HG02642 (cell line): ENCODE results near the gene MRPL21.

Source experiments
- ATAC-seq: cut with Tn5 transposase; IDR thresholded peaks from one replicate; pipeline ENCODE4 v1.9.1; 2021; ENCODE audit warnings: mild to moderate bottlenecking; ENCODE audit not compliant: unreplicated experiment, poor library complexity

MRPL21 gene

DNA sequence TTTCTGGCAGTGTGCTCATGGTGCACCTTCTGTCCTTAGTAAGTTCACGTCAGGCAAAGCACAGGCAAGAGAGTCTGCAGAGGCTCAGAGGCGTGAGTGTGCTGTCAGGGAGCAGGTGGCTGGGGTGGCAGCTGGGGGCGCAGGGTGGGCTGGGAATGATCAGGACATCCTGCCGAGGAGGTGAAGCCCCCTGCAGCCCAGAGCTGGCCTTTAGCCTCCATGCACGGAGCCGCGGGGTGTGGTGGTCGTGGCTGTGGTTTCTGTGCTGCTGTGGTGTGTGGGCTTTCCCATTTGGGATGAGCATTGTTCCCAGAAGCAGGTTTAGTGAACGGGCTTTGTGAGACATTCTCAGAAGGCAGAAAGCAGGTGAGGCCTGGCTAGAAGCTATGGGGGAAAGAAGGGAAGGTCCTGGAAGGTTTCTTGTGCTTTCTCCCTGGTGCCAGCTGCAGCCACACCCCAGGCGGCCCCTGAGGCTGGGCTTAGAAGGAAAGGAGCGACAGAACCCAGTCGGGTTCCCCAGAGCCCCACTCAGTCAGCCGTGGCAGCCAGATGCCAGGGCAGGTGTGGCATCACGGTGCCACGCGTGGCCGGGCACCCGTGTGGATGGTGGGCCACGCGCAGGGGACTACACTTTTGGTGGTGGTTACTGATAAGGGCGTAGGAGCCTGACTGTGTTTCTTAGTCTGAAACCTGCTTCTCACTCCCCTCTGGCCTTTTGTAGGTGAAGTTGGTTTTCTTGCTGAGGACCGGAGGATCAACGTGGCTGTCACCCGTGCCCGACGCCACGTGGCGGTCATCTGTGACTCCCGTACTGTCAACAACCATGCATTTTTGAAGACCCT, 32.1 kb upstream of the MRPL21 start:
- no peak for ATAC-seq

DNA sequence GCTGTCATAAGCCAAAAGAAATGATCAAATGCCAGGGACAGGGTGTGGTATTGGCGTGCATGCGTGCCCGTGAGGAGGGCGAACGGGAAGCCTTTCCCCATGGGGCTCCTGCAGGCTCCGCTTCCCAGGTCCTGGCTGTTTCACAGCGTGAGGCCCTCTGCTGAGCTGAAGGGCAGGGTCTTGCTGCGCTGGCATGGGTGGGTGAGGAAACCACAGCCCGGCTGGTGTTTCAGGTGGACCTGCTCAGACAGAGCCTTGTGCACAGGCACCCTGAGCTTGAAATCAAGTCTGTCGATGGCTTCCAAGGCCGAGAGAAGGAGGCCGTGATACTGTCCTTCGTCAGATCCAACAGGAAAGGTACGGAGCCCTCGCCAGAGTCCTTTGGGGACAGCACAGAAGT, 31.4 kb upstream of the MRPL21 start:
- ATAC-seq: no peak

DNA sequence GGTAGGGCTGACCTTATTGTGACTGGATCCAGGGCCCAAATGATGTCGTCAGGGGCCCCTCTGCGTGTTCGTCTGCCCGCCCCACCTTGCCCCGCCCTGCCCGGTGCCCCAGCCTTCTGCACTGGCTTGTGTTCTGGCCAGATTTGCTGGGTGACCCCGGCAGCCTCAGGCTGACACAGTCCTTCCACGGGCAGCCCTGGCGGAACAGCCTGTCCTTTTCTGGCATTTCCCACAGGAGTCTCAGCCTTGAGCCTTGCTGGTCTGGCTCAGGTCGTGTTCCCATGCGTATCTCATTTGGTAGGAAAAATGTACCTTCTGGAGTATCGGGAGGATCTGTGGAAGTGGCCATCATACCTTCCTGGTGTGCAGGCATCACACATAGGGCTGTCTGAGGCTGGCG, 31.0 kb upstream of the MRPL21 start:
- no peak for ATAC-seq

DNA sequence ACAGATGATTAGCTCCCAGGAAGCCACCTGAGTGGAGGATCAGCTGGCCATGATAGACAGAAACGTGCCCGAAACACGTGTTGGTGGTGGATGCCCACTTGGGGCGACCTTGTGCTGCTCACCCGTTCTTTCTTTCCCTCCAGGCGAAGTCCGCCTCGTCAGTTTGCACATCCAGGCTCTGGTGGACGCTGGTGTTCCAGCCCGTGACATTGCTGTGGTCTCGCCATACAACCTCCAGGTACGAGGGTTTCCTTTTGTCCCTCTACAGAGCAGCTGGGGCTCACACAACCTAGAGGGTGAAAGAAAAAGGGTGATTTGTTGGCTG, 30.7 kb upstream of the MRPL21 start:
- no peak for ATAC-seq

DNA sequence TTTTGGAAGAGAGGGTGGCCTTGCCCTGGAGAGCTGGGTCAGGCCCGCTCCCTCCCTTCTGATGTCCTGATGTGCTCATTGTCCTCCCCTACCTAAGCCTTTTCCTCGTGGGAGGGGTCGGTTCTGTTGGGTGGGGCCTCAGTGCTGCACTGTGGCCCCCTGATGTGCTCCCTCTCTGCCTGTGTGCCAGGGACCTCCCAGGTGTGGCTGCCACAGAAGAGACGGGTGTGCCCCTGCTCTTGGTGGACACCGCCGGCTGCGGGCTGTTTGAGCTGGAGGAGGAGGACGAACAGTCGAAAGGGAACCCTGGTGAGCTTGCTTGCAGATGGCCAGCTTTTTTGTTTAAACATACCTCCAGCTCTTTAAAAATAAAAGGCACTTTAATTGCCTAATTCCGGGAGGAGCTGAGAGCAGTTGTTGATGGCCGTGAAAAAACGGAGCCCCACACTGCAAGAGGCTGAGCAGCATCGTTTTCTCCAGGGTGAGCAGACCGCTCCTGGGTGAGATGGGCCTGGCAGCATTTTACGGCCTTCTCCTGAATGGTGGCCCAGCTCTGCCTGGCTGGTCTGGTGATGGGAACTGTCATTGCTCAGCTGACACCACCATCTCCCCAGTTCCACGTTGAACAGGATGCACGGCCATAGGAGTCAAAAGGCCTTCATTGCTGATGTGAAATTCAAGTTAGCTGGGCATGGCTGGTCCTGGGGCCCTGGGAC, 30.1 kb upstream of the MRPL21 start:
- no peak for ATAC-seq

DNA sequence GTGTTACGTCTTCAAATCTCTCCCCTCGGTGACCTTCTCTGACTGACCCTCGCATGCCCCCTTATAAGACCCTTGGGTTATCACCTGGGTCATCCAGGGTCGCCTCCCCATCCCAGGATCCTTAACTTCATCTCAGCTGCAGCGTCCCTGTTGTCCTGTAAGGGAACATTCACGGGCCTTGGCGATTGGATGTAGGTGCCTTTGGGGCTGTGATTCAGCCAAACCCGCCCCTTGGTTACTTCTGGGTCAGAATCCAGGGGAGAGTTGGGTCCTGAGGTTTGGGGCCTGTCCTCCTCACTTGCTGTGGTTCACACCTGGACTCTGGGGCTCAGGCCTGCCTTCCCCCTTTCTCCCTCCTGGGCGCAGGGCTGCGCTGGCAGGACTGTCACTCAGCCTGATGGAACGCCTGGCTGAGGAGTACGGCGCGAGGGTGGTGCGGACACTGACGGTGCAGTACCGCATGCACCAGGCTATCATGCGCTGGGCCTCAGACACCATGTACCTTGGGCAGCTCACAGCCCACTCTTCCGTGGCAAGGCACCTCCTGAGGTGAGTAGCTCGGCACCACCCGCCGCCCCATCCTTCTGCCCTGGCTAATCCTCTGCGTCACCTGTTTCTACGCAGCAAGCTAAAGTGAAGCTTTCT, 29.4 kb upstream of the MRPL21 start:
- no peak for ATAC-seq

DNA sequence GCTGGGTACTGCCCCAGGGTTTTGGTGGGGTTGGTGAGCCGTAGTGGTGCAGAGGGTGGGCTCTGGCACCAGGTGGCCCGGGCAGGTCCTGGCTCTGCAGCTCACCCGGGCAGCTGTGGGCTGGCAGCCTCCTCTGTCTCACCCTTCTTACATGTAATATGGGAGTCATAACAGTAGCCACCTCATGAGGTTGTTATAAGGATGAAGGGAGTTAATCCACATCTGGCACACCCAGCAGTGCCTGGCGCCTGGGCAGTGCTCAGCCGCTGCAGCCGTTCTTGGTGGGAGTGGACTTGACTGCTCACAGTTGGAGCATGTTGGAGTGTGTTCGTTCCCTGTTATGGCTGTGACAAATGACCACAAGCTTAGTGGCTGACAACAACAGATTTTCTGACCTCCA, 28.7 kb upstream of the MRPL21 start:
- ATAC-seq: no peak

DNA sequence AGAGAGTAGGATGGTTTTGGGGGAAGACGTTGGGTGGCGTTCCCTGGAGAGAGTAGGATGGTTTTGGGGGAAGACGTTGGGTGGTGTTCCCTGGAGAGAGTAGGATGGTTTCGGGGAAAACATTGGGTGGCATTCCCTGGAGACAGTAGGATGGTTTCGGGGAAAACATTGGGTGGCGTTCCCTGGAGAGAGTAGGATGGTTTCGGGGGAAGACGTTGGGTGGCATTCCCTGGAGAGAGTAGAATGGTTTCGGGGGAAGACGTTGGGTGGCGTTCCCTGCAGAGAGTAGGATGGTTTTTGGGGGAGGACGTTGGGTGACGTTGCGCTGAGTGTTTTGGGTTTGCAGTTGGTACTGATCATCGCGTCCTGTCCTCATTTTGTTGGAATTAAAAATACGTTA, 28.3 kb upstream of the MRPL21 start:
- ATAC-seq: no peak

DNA sequence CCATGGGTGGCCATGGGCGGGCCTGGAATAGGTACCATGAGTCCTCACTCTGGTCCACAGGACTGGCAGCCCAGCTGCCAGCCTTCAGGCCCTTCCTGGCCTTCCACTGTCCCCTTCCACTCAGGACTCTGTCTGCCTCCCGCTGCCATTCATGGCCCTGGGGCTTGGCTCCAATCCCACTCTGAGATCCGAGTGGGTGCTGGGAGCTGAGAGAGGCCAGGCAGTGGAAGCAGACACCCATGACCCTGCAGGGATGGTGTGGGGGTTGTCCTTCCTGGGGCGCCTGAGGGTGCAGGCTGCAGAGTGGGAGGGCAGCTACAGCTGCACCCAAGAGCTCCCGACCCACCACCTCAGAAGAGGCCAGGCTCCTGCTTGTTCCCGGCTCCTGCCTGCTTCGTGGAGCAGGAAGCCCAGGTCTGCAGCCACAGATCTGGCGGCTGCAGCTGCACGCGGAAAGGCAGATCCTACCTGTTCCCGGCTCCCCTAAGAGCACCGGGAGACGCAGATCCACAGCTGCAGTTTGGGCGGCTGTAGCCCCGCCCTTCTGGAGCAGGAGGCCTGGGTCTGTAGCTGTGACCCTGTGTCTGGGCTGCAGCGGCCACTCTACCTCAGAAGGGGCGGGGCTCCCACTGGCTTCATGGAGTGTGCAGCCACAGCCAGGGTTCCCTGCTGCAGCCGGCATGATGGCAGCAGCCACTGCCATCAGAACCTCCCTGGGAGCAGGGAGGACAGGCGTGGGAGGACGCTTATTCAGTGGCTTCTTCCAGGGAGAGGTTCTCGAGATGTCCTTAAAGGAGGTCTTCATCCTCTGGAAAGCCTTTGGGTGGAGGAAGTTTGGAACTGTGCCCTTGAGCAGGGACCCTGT, 27.6 kb upstream of the MRPL21 start:
- ATAC-seq: no peak

DNA sequence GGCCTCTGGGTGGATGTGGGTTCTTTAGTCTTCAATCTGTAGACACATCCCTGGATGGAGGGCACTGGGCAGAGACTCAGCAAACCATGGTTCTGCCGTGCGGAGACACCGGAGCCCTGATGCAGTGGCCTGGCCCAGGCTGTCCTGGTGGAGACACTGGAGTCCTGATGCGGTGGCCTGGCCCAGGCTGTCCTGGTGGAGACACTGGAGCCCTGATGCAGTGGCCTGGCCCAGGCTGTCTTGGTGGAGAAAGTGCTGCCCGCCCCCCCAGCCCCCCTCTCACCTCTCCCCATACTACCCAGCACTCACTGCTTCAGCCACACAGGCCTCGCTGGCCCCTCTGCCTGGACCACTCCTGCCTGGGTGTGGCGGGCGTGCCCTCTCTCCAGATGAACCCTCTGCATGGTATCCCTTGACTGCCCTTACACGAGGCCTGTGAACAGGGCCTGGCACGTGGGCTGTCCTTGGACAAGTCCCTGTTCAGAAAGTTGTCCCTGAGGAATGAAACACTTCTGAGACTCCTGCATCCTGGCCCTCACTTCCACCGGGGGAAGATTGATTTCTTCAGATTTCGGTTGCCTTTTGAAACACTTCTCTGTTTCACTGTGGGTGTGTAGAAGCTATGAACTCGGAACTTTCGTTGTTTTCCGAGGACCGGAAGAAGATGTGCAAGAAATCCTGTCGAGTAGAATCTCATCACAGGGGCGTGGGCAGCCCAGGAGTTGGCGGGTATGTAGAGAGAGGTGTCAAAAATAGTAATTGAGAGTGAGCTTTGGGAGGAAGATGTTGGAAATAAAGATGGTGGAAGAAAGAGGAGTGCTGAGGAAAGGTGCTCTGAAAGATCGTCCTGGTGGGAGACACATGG, 26.3 kb upstream of the MRPL21 start:
- no peak for ATAC-seq

DNA sequence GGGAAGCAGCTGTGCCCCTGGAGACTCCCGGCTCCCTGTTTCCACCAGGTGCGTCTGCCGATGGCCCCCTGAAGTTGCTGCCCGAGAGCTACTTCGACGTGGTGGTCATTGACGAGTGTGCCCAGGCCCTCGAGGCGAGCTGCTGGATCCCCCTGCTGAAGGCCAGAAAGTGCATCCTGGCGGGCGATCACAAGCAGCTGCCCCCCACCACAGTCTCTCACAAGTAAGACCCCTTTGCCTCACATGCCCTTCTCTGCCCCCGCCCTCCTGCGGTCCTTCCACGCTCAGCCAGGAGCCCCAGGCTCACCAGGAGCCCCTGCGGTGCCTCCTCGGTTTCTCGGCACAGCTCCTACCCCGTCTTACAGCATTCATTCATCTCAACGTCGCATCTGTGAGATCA, 25.5 kb upstream of the MRPL21 start:
- ATAC-seq: no peak

DNA sequence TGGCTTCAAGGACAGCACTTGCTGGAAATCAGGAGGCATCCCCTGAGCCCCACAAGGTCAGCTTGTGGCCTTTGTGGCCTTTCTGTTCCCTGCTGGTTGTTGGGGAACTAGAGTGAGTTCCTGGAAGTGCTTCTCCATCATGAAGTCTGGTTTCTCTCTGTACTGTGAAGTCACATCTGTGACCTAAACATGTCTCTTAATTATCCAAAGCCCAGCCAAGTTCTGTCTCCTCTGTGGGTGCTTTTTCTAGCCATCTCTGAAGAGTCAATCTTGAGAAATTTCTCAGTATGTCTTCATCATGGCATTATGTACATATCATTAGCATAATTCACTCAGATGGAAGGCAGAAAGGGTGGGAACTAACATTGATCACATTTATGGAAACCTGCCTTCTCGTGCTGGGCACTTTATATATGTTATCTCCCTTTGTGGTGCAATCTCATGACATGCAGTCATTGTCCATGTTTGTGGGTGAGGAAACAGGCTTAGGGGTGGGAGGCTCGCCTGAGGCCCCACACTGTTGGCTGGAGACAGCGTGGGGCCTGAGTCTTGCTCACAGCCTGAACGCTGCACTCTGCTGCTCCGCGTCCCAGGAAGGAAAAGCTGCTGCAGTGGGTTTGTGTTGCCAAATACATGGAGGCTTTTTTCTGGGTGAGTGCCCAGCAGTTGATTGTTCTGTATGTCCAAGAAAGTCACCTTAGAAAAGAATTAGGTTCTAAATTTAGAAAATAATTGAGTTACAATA, 24.7 kb upstream of the MRPL21 start:
- no peak for ATAC-seq

DNA sequence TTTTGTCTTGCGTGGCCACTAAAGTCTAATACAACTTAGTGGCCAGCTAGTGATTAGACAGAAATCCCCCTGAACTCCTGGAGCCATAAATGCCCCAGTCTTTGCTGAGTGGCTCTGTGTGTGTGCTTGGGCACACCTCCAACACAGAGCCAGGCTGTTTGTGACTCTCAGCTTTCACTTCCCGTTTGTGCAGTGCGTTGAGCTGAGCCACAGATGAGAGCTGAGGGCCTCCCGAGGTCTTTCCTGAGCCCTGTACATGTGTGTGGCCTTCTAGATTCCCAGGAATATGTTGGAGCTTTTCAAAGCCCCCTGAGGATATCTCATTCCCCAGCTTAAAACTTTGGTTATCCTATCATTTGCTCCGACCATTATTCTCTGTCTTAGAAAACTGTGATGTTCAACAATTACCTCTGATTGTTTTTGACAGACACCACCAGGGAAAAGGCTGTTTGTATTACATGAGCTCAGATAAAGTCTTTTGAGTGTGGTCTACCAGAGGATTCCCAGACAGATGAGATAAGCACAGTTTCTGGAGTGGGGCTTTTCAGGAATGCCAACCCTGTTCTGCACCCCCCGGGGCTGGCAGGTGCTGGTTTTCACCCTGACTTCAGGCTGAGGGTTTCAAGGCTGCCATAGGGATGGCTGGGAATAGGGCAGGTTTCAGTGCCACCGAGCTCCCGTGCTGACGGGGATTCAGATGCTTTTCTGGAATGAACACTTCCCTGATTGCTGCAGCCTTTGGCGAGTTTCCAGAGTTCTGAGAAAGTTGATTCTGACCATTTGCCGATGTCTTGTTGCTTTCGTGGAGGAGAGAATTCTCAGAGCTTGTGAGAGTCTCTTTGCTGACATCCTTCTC, 23.9 kb upstream of the MRPL21 start:
- ATAC-seq: peak; percentile 57

DNA sequence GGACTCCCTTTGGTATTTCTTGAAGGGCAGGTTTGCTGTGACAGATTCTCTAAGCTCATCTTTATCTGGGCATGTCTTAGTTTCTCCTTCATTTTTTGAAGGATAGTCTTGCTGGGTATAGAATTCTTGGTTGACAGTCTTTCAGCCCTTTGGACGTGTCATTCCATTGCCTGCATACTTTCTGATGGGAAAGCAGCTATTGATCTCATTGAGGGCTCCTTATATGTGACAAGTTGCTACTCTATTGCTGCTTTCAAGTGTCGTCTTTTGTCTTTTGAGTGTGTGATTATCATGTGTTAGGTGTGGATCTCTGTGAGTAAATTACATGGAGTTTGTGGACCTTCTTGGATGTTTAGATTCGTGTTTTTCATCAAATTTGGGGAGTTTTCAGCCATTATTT, 22.0 kb upstream of the MRPL21 start:
- ATAC-seq: no peak

DNA sequence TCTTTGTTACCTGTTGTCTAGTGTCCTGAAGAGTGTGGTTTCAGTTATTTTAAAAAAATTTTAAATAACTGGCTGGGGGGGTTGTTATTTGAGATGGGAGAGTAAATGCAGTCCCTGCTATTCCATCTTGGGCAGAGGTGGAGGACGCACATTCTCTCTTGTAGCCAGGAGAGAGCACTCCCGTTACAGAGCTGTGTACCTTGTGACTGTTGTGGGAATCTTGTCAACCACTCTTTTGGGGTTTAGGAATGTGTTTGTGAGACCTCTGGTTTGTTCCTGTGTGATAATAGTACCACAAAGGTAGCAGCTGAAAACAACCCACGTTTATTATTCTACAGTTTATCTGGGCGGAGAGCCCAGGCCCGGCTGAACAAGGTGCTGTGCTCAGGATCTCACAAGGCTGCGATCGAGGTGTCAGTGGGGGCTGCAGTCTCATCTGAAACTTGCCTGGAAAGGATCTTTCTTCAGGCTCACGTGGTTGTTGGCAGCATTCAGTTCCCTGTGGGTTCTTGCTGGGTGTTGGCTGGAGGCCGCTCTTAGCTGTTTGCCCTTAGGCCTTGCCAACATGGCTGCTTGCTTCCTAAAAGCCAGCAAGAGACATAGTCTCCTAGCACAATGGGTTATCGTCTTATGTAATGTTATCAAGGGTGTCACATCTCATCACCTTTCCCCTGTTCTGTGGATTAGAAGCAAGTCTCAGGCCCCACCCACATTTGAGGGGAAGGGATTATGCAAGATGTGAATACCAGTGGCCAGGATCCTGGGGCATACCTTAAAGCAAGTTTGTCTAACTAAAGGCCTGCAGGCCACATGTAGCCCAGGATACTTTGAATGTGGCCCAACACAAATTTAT, 20.7 kb upstream of the MRPL21 start:
- no peak for ATAC-seq

DNA sequence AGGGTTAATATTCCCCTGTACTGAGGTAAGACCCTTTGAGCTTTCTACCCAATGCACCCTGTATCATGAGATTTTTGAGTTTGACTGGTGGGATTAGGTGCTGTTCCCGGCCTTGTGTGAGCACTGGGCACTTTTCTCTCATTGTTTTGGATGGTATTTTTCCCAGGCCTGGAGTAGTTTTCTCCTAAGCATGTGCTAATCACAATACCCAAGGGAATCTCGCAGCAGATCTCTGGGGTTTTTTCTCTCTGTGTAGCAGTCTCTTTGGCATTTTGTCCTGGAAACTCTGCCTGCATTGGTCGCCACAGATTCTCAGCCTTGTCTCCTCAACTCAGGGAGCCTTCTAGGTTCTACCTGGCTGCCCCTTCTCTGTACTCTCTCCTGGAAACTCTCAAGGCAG, 20.0 kb upstream of the MRPL21 start:
- no peak for ATAC-seq

DNA sequence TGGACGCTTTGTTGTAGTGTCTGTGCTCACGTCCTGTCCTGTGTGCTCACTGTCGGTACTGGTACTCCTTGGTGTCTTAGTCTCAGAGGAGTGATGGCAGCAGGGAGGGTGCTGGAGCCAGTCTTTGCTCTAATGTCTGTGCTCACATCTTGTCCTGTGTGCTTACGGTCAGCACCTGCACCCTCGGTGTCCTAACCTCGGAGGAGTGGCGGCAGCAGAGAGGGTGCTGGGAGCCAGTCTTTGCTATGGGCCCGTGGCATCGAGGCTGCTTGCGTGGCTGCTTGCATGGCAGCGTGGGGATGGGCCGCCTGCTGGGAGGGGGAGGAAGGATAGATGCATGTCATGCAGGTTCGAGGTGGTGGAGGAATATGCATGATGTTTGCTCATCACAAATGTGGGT, 12.8 kb upstream of the MRPL21 start:
- ATAC-seq: no peak
